Adrenal gland (tissue), 5 donors: ENCODE results near the gene GPR27.

Experiments
- POLR2A ChIP-seq, 2 donors: fragments of 450-650 bp; IDR thresholded peaks; one replicate each; pipeline ENCODE4 v1.6.1; 2017; ENCODE audit warnings: antibody characterized with exemption in 2 of 2, mild to moderate bottlenecking in 2 of 2, moderate library complexity in 1 of 2
- TF ChIP-seq, protein P1 (sequence below), 6 experiments: fragments of 450-650 bp in 4 of 6; fragments of 200-600 bp in 2 of 6; sonication (generic) in 1 of 6; IDR thresholded peaks; 1 replicate in 5 of 6; 2 replicates in 1 of 6; pipeline versions ENCODE4 v1.5.1 to v1.8.0; 2016 to 2021; ENCODE audit warnings: antibody characterized with exemption in 6 of 6, mild to moderate bottlenecking in 2 of 6, moderate library complexity in 1 of 6
- donor health status: DM: no; HTN: no; CAD: no.

DNA sequence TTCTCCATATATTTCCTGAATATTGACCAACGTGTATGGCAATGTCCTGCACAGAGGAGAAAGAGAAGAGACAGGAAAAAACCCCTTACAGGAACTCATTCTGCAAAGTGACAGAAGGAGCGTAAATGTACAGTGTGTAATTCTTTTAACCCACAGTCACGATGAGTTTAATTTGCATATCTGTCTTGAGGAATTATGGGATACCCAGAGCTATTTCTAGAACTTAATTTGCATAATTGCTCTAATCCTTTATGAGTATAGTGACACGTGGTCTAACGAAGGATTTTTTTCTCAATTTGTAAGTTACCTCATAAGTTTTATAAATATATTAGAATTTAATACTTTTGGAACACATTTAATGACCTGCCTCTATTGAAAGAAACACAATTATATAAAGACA lies 9.8 kb downstream of the GPR27 start:
- TF ChIP-seq, protein P1, sequence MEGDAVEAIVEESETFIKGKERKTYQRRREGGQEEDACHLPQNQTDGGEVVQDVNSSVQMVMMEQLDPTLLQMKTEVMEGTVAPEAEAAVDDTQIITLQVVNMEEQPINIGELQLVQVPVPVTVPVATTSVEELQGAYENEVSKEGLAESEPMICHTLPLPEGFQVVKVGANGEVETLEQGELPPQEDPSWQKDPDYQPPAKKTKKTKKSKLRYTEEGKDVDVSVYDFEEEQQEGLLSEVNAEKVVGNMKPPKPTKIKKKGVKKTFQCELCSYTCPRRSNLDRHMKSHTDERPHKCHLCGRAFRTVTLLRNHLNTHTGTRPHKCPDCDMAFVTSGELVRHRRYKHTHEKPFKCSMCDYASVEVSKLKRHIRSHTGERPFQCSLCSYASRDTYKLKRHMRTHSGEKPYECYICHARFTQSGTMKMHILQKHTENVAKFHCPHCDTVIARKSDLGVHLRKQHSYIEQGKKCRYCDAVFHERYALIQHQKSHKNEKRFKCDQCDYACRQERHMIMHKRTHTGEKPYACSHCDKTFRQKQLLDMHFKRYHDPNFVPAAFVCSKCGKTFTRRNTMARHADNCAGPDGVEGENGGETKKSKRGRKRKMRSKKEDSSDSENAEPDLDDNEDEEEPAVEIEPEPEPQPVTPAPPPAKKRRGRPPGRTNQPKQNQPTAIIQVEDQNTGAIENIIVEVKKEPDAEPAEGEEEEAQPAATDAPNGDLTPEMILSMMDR (IDR thresholded peaks at IDR 0.05): no peak
- no peak for TF ChIP-seq POLR2A (IDR thresholded peaks at IDR 0.05)
